T47D (cell line): ENCODE measurements around the gene KLHL6.
"Not testable (repeated sequence)": the region's sequence is repeated elsewhere in the genome, so short reads cannot be mapped to it uniquely, and the experiment has no call there.

Experiments
- DNase-seq, 2 experiments: peaks; one replicate each; pipeline versions ENCODE4 v3.0.0 to v3.0.0-alpha.2; 2011 to 2012; ENCODE audit warnings: low read depth in 1 of 2, low spot score in 1 of 2
- JUND ChIP-seq: IDR thresholded peaks from 2 replicates; pipeline ENCODE4 v1.6.1; 2012; ENCODE audit warnings: low read depth
- in situ Hi-C: cut with HindIII; loops from 2 replicates; pipeline ENCODE4 v1.10.0; 2016; ENCODE audit warnings: low sequenced_read_pairs, low pct_unique_long_range_greater_than_20kb

Gene KLHL6

GRCh38 chr3:183475016-183475763 is 80.3 kb downstream of the KLHL6 start:
- no peak for TF ChIP-seq JUND
- DNase-seq: no peak
- in situ Hi-C loops: no loop called here

DNA sequence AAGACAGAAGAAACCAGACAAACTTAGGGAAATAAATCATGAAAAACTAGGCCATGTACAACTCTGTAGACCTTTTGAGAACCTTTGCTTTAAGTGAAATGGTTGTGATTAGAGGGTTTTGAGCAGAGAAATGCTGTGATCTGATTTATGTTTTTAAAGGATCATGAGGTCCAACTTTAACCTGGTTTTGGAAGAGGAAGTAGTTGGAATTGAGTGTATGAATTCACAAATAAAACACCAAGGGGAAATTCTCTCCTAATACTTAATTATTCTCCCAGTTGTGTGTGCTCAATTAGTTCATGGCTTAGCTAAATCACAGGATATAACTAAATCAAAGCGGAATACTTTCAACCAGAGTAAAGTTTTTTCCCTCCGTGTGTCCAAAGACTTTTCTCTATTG is 81.5 kb downstream of the KLHL6 start:
- DNase-seq: no peak
- in situ Hi-C loops: no loop called here
- no peak for TF ChIP-seq JUND

DNA sequence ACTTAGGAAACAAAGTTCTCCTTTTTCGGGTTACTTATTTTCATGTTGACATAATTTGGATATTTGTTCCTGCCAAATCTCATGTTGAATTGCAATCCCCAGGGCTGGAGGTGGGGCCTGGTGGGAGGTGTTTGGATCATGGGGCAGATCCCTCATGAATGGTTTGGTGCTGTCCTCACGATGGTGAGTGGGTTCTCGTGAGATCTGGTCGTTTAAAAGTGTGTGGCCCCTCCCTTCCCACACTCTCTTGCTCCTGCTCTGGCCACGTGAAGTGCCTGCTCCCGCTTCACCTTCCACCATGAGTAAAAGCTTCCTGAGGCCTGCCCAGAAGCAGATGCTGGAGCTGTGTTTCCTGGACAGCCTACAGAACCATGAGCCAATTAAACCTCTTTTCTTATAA is 83.4 kb downstream of the KLHL6 start:
- in situ Hi-C loops: no loop called here
- no peak for TF ChIP-seq JUND
- no peak for DNase-seq

- no peak for TF ChIP-seq JUND
- no peak for DNase-seq
- in situ Hi-C loops: no loop called here
These were observed 87.1 kb downstream of the KLHL6 start for GRCh38 chr3:183468424-183468823.

DNA sequence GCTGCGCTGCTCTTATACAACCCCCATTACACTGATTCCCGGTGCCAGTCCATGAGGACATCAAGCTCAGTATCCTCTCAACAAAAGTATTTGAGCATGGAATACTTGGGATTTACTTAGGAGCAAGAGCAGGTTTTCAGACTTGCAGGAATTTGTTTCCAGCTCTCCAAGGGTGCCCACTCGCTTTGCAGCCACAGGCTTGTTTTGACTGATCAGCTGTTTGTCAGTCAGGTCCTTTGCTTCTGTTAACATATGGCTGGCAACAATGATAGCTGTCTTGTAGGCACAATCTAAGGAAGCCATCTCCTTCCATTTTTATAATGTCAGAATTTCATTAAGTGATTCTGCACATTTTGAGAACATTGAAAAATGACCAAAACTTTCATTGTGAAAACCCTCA is 88.9 kb downstream of the KLHL6 start:
- no peak for TF ChIP-seq JUND
- no peak for DNase-seq
- in situ Hi-C loops: no loop called here

DNA sequence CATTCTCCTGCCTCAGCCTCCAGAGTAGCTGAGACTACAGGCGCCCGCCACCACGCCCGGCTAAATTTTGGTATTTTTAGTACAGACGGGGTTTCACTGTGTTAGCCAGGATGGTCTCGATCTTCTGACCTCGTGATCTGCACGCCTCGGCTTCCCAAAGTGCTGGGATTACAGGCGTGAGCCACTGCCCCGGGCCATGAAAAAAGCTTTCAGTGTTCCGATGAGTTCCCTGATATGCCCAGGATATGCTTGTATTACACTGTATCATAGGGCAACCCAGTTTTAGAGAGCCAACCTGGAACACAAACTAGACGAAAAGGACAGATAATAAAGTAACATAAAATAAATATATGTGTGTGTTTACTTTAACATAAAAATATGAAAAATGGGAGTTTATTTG is 89.8 kb downstream of the KLHL6 start:
- peak in 1 of 2 experiments; percentile 57 for DNase-seq
- in situ Hi-C loops: not testable (repeated sequence)

DNA sequence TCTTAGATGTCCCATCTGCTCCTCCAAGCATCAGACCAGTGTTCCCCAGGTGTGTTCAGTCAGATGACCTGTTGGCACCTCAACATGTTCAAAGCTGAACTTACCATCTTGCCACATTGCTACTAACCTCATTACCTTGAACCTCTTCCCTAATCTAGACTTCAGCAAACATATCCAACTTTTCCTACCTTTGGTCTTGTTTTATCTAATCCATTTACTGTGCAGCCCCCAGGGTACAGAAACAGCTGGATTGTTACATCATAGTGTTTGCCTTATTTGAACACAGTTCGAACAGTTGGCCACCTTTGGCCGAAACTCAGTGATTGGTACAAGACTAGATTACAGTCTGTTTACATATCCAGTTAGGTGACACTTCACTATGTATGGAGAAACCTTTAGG is 91.0 kb downstream of the KLHL6 start:
- in situ Hi-C loops: no loop called here
- TF ChIP-seq JUND: no peak
- no peak for DNase-seq

DNA sequence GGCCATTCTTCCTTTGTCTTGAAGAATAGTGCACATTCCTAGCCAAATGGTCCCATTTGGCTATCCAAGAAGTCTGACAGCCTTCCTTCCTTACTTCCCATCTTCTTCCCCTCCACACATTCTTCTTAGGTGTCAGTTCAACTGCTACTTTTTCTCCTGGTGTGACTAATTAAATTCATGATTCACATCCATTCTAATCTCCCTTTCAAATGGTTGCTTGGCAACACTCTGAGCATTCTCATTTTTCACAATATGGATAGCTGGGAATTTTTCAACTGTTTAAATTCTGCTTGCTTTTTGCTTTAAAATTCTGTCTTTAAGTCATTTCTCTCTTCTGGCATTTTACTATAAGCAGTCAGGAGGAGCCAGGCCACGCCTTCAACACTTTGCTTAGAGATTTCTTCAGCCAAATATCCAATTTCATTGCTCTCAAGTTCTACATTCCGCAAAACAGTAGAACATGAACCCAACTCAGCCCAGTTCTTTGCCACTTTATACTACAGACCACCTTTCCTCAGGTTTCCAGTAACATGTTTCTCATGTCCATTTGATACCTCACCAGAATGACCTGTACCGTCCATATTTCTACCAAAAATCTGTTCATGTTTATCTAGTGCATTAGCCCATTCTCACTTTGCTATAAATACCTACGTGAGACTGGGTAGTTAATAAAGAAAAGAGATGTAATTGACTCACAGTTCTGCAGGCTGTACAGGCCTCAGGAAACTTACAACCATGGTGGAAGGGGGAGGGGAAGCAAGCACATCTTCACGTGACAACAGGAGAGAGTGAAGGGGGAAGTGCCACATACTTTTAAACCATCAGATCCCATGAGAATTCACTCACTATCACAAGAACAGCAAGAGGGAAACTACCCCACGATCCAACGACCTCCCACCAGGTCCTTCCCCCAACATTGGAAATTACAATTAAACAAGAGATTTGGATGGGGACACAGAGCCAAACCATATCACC is 95.1 kb downstream of the KLHL6 start:
- no peak for DNase-seq
- in situ Hi-C loops: no loop called here

DNA sequence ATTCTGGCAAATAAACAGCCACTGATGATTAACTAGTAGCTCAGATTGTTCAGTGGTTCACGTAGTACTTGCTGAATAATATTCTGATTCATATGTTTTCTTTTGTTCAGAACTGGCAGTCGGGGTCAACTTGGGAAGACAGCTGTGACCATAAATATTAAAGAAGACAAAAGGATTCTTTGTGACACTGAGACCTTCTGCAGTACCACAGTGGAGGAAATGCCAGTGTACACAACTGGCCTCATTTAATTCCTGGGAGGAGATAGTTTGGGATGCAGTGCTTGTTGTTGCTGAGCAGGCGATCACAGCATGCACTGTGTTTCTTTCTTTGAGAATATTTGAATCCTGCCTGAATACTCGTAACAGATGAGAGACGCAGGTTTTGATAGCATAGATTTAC is 100.4 kb downstream of the KLHL6 start:
- no peak for DNase-seq
- no peak for TF ChIP-seq JUND
- in situ Hi-C loops: no loop called here

More for the DNA sequence above, 95.1 kb downstream of the KLHL6 start:
- no peak for TF ChIP-seq JUND

DNA sequence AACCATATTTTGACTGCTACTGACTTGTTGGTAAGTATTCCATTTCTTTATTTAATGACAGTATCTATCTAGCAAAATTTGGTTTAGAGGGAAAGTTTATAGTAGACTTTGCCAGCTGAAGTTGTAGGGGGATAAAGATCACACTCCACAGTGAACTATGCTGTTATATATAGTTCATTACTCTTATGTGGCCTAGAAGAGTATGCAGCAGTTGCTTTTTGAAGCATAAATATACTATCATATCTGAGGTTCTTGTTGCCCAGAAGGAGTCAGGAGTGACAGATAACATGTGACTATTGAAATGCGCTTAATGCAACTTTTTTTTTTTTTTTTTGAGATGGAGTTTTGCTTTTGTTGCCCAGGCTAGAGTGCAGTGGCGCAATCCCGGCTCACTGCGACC is 101.4 kb downstream of the KLHL6 start:
- in situ Hi-C loops: no loop called here
- TF ChIP-seq JUND: no peak
- DNase-seq: no peak

DNA sequence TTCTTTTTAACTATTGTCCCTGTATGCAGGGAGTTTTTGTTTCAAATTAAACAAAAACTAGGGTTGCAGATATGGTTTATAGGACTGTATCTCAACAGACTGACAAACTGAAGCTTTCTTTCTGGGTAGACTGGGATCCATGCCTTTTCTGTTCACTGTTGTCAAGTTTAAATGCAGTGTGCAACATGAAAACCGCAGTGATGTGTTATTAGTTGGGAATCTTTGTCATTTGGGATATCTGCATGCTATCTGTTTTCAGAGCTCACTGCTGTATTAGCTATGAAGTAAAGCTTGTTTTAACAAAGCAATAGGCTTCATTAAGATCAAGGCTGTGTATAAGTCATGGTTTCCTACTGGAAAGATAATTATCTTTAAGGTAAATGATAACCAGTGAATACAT is 105.7 kb downstream of the KLHL6 start:
- no peak for DNase-seq
- TF ChIP-seq JUND: no peak
- in situ Hi-C loops: no loop called here

- in situ Hi-C loops: no loop called here
- no peak for TF ChIP-seq JUND
- DNase-seq: peak in 1 of 2 experiments; percentile 35
These were observed 106.1 kb downstream of the KLHL6 start for GRCh38 chr3:183449391-183449790.
